Activated CD8-positive, alpha-beta memory T cell treated with anti-CD3 and anti-CD28 coated beads for 24 hours (primary cell): ENCODE data around the gene LST1.

Experiments
- DNase-seq: peaks from one replicate; pipeline ENCODE4 v3.0.0-alpha.2; 2020

LST1 gene

DNA sequence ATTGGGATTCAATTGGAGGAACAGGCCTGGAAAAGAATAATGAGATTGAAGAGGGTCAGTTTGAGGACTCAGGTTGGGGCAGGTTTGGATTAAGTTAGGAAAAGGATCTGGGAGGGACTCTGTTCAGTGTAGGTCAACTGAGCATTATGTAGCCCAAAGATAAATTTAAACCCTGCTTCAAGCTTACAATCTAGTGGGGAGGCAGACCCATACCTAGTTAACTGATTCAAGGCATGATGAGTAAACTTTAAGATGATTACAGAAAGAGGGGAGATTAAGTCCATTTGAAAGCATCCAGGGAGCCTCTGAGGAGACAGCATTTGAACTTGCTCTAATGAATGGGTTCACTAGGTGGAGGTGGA is 25.4 kb upstream of the LST1 start:
- DNase-seq, result no peak

DNA sequence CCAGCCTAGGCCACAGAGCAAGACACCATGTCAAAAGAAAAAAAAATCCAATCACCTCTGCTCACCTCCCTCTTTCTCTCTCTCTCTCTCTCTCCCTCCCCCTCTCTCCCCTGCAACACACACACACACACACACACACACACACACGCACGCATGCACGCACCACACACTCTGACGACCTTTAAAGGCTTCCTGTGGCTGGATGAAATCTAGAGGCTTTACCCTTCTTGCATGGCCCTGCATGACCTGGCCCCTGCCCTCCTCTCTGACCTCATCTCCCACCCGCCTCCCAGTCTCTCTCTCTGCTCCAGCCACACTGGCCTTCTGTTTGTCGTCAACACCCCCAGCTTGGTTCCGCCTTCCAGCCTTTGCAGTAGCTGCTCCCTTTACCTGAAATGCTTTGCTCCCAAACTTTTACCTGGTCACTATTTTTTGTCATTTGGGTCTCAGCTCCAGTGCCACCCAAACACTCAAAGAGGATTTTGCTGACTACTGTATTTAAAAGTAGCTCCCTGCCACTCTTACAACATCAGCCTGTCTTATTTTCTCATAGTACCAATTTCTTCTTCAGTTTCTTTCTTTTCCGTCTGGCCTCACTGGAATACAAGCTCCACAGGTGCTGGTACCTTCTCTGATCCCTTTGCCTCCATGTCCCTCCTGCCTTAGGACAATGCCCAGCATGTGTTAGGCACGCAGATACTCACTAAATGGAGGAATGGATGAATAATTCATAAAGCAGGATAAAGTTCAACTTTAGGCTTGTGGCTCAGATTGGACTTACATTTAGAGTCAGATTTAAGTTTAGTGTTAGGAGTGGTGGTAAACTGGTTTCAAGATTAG is 18.3 kb upstream of the LST1 start:
- no peak for DNase-seq

DNA sequence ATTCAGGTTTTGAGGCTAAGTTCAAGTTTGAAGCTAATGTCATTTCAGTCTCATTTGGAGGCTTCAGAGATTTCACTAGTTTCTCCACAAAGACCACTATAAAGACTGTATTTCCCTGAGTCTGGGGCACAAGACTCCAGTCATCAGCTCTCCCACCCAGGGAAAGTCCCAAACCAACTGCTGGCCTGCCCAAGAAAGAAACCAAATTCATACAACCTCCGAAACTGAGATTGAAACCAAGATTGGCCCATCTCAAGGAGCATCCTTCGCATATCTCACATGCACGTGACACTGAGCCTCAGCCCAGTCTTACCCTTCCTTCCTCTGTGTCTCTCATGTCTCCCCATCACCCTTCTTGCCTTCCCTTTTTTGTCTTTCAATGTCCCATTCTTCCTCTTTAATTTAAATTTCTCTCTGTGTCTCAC is 17.5 kb upstream of the LST1 start:
- DNase-seq, result peak; percentile 77

DNA sequence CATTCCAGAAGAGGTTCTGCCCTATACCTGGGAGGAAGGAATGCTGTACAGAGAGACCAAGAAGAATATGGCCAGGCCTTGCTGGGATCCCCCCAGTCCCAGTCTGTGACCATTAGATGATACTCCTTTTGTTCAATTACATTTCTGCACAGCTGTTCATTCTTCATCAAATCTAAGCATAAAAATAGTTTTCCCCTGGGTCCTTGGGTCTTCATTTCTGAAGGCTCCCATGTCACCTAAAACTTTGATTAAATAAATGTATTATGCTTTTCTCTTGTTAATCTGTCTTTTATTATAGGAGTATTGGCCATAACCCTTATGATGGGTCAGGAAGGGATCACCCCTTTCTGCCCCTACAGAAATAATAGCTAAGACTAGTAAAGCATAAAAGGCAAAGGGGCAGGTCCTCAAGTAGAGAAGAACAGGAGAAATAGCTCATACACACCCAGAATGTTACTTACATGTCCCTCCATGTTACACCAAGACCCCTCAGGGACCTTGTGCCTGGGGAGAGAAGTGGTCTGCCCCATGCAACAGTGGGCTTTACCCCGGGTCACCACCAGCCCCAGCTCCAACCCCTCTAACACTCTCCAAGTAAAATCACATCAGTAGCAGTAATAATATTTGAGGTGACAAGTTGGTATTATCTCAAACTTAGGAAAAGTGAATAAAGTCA is 16.1 kb upstream of the LST1 start:
- no peak for DNase-seq

DNA sequence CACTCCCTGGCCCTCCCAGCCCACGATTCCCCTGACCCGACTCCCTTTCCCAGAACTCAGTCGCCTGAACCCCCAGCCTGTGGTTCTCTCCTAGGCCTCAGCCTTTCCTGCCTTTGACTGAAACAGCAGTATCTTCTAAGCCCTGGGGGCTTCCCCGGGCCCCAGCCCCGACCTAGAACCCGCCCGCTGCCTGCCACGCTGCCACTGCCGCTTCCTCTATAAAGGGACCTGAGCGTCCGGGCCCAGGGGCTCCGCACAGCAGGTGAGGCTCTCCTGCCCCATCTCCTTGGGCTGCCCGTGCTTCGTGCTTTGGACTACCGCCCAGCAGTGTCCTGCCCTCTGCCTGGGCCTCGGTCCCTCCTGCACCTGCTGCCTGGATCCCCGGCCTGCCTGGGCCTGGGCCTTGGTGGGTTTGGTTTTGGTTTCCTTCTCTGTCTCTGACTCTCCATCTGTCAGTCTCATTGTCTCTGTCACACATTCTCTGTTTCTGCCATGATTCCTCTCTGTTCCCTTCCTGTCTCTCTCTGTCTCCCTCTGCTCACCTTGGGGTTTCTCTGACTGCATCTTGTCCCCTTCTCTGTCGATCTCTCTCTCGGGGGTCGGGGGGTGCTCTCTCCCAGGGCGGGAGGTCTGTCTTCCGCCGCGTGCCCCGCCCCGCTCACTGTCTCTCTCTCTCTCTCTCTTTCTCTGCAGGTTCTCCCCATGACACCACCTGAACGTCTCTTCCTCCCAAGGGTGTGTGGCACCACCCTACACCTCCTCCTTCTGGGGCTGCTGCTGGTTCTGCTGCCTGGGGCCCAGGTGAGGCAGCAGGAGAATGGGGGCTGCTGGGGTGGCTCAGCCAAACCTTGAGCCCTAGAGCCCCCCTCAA is 13.8 kb upstream of the LST1 start, which contains the start of gene LTA:
TSS of gene LTA (plus strand) at position 249 of the 871 bp plus-strand sequence. CDS start at position 703, 454 bp downstream.
- DNase-seq, result peak; percentile 93

DNA sequence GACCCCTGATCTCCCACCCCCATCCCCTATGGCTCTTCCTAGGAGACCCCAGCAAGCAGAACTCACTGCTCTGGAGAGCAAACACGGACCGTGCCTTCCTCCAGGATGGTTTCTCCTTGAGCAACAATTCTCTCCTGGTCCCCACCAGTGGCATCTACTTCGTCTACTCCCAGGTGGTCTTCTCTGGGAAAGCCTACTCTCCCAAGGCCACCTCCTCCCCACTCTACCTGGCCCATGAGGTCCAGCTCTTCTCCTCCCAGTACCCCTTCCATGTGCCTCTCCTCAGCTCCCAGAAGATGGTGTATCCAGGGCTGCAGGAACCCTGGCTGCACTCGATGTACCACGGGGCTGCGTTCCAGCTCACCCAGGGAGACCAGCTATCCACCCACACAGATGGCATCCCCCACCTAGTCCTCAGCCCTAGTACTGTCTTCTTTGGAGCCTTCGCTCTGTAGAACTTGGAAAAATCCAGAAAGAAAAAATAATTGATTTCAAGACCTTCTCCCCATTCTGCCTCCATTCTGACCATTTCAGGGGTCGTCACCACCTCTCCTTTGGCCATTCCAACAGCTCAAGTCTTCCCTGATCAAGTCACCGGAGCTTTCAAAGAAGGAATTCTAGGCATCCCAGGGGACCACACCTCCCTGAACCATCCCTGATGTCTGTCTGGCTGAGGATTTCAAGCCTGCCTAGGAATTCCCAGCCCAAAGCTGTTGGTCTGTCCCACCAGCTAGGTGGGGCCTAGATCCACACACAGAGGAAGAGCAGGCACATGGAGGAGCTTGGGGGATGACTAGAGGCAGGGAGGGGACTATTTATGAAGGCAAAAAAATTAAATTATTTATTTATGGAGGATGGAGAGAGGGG is 12.6 kb upstream of the LST1 start:
- no peak for DNase-seq

DNA sequence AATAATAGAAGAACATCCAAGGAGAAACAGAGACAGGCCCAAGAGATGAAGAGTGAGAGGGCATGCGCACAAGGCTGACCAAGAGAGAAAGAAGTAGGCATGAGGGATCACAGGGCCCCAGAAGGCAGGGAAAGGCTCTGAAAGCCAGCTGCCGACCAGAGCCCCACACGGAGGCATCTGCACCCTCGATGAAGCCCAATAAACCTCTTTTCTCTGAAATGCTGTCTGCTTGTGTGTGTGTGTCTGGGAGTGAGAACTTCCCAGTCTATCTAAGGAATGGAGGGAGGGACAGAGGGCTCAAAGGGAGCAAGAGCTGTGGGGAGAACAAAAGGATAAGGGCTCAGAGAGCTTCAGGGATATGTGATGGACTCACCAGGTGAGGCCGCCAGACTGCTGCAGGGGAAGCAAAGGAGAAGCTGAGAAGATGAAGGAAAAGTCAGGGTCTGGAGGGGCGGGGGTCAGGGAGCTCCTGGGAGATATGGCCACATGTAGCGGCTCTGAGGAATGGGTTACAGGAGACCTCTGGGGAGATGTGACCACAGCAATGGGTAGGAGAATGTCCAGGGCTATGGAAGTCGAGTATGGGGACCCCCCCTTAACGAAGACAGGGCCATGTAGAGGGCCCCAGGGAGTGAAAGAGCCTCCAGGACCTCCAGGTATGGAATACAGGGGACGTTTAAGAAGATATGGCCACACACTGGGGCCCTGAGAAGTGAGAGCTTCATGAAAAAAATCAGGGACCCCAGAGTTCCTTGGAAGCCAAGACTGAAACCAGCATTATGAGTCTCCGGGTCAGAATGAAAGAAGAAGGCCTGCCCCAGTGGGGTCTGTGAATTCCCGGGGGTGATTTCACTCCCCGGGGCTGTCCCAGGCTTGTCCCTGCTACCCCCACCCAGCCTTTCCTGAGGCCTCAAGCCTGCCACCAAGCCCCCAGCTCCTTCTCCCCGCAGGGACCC is 11.7 kb upstream of the LST1 start:
- DNase-seq, result peak; percentile 84

DNA sequence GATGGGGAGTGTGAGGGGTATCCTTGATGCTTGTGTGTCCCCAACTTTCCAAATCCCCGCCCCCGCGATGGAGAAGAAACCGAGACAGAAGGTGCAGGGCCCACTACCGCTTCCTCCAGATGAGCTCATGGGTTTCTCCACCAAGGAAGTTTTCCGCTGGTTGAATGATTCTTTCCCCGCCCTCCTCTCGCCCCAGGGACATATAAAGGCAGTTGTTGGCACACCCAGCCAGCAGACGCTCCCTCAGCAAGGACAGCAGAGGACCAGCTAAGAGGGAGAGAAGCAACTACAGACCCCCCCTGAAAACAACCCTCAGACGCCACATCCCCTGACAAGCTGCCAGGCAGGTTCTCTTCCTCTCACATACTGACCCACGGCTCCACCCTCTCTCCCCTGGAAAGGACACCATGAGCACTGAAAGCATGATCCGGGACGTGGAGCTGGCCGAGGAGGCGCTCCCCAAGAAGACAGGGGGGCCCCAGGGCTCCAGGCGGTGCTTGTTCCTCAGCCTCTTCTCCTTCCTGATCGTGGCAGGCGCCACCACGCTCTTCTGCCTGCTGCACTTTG is 10.7 kb upstream of the LST1 start, which contains the start of gene TNF:
TSS of gene TNF (plus strand) at position 231 of the 567 bp plus-strand sequence. CDS start at position 408, 177 bp downstream.
- DNase-seq, result peak; percentile 91

DNA sequence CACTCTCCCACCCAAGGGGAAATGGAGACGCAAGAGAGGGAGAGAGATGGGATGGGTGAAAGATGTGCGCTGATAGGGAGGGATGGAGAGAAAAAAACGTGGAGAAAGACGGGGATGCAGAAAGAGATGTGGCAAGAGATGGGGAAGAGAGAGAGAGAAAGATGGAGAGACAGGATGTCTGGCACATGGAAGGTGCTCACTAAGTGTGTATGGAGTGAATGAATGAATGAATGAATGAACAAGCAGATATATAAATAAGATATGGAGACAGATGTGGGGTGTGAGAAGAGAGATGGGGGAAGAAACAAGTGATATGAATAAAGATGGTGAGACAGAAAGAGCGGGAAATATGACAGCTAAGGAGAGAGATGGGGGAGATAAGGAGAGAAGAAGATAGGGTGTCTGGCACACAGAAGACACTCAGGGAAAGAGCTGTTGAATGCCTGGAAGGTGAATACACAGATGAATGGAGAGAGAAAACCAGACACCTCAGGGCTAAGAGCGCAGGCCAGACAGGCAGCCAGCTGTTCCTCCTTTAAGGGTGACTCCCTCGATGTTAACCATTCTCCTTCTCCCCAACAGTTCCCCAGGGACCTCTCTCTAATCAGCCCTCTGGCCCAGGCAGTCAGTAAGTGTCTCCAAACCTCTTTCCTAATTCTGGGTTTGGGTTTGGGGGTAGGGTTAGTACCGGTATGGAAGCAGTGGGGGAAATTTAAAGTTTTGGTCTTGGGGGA is 10.0 kb upstream of the LST1 start:
- no peak for DNase-seq

DNA sequence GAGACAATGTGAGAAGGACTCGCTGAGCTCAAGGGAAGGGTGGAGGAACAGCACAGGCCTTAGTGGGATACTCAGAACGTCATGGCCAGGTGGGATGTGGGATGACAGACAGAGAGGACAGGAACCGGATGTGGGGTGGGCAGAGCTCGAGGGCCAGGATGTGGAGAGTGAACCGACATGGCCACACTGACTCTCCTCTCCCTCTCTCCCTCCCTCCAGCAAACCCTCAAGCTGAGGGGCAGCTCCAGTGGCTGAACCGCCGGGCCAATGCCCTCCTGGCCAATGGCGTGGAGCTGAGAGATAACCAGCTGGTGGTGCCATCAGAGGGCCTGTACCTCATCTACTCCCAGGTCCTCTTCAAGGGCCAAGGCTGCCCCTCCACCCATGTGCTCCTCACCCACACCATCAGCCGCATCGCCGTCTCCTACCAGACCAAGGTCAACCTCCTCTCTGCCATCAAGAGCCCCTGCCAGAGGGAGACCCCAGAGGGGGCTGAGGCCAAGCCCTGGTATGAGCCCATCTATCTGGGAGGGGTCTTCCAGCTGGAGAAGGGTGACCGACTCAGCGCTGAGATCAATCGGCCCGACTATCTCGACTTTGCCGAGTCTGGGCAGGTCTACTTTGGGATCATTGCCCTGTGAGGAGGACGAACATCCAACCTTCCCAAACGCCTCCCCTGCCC is 9.0 kb upstream of the LST1 start:
- peak; percentile 79 for DNase-seq

DNA sequence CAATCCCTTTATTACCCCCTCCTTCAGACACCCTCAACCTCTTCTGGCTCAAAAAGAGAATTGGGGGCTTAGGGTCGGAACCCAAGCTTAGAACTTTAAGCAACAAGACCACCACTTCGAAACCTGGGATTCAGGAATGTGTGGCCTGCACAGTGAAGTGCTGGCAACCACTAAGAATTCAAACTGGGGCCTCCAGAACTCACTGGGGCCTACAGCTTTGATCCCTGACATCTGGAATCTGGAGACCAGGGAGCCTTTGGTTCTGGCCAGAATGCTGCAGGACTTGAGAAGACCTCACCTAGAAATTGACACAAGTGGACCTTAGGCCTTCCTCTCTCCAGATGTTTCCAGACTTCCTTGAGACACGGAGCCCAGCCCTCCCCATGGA is 8.5 kb upstream of the LST1 start:
- no peak for DNase-seq

DNA sequence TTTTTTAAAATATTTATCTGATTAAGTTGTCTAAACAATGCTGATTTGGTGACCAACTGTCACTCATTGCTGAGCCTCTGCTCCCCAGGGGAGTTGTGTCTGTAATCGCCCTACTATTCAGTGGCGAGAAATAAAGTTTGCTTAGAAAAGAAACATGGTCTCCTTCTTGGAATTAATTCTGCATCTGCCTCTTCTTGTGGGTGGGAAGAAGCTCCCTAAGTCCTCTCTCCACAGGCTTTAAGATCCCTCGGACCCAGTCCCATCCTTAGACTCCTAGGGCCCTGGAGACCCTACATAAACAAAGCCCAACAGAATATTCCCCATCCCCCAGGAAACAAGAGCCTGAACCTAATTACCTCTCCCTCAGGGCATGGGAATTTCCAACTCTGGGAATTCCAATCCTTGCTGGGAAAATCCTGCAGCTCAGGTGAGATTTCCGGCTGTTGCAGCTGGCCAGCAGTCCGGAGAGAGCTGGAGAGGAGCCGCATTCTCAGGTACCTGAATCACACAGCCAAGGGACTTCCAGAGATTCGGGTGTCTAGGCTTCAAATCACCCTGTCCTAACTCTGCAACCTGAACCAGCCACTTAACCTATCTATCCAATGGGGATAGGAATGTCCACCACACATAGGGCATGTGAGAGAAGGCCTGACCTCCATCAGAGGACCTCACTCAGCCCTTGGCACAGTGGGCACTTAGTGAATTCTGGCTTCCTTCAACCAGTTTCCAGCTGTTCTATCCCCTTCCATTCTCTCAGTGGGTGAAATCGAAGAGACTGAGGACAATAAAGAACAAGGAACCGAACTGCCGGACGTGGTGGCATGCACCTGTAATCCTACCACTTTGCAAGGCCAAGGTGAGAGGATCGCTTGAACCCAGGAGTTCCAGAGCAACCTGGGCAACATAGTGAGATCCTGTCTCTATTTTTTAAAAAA is 7.6 kb upstream of the LST1 start:
- DNase-seq, result peak; percentile 75

DNA sequence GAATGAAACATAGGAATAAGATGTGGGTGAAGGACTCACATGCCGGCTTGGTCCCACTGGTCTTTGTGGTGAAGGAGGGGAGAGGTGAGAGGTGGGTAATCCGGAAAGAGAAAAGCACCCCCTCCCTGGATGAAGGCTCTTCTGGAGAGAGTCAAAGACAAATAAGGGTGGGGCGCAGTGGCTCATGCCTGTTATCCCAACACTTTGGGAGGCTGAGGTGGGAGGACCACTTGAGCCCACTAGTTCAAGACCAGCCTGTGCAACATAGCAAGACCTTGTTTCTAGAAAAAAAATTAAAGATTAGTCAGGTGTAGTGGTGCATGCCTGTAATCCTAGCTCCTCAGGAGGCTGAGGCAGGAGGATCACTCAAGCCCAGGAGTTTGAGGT is 7.0 kb upstream of the LST1 start:
- DNase-seq, result no peak

DNA sequence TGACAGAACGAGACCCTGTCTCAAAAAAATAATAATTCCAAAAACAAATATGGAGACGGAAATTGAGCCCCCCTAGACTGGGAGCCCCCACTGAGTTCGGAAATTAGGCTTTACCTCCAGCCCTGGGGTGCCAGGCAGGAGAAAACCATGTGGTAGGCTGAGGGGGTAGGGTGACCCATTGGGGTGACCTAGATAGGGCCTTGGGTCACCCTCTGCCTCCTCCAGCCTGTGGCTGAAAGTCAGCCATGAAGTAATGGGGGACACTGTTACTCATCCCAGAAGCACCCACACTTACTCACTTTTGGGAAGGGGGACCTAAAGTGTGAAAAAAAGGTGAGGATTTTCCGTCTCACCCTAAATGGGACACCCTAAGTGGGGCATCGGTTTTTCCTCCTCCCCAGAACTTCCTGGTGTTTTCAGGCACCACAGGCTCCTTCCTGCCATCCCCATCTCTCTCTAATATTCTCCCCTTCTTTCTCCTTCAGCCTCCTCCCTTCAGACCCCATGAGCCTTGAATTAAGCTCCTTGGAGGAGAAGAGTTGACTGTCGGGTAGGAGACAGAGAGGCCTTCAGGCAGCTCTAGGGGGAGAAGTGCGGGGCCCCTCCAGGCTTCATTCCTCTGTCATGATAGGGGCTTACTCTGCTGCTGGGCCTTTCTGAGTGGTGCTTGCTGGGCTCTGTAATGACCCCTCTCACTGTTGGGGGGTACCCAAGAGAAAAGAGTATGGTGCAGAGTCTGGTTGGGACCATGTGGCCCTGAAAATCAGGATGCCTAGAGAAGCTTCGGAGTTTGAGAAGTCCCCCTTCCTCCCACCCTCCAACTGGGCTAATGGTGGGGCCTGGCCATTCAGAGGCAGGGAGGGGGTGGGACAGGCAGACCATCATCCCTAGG is 6.3 kb upstream of the LST1 start:
- DNase-seq, result peak; percentile 82

DNA sequence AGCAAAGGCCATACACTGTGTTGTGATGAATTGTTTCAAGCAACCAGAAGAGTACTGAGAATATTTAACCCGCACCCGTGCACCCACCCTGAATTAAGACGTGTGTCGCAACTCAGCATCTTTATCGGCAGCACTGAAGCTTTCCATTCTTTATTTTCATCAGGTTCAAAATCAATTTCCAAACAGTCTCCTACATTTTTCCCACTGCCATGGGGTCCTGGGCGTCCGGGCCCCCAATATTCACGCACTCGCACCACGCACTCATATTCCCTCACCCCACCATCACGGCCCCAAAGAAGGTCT is 5.7 kb upstream of the LST1 start:
- peak; percentile 74 for DNase-seq

DNA sequence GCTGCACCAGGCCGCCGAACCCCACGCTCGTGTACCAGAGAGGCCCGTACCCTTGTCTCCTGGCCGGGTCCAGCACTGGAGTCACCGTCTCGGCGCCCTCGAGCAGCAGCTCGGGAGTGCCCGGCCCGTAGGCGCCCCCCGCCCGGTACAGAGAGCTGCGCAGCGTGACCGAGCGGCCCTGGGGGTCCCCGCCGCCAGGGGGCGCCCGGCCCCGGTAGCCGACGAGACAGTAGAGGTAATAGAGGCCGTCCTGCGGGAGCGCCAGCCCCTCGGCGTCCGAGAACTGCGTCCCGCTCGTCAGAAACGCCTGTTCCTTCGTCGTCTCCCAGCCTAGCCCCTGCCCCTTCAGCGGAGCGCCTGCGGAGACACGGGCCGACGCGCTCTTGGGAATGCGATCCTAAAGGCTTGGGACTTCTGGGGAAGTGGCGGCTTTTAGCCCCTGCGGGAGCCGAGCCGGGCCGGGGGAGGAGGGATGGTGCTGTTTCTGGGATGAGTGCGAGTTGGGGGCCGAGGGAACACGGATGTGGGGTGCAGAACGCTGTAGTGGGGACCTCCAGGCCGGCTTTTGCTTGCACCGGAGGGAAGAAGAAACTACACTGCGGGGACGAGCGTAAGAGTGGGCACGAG is 5.2 kb upstream of the LST1 start:
- DNase-seq, result peak; percentile 97
